ENCODE measurements around the gene CDK2. TPM values are rescaled to one million over a fixed set of nuclear protein-coding genes. Genes with fewer than 3 reads are reported as not detected.
"Not testable (repeated sequence)": the region's sequence is repeated elsewhere in the genome, so short reads cannot be mapped to it uniquely, and the experiment has no call there.

Gene CDK2
- total RNA-seq (100 to 1,000 TPM in 1 of 5 donors, 10 to 100 TPM in 3, 1 to 10 TPM in 1; 4.1 to 124 (median 12.3) TPM), polyA plus RNA-seq (10 to 100 TPM; 12.5 to 18.4 (median 17.5) TPM)
- long read RNA-seq, donor 1: 0 reads
- long read RNA-seq, donor 2, partial matches to known transcripts: 0 of 3 reads
- long read RNA-seq, donor 2, other reads (novel, unspliced or antisense): 0 of 3 reads
- long read RNA-seq, donor 3, partial matches to known transcripts: 0 of 3 reads
- long read RNA-seq, donor 3, other reads (novel, unspliced or antisense): 0 of 3 reads
- long read RNA-seq, donor 4, partial matches to known transcripts: 0 of 1 reads
- long read RNA-seq, donor 4, other reads (novel, unspliced or antisense): 0 of 1 reads
- long read RNA-seq, donor 5, transcript CDK2-201 (7 exons, 2,296 nt): major isoform, 6 of 20 reads
- long read RNA-seq, donor 5, partial matches to known transcripts: 11 of 20 reads
- long read RNA-seq, donor 5, other reads (novel, unspliced or antisense): 0 of 20 reads
- long read RNA-seq, donor 6, transcript CDK2-201 (7 exons, 2,296 nt): major isoform, 13 of 17 reads
- long read RNA-seq, donor 6, partial matches to known transcripts: 0 of 17 reads
- long read RNA-seq, donor 6, other reads (novel, unspliced or antisense): 0 of 17 reads
- long read RNA-seq, donor 7, transcript CDK2-201 (7 exons, 2,296 nt): major isoform, 7 of 7 reads
- long read RNA-seq, donor 7, partial matches to known transcripts: 0 of 7 reads
- long read RNA-seq, donor 7, other reads (novel, unspliced or antisense): 0 of 7 reads
- long read RNA-seq, donor 8, transcript CDK2-201 (7 exons, 2,296 nt): major isoform, 5 of 40 reads
- long read RNA-seq, donor 8, partial matches to known transcripts: 32 of 40 reads
- long read RNA-seq, donor 8, other reads (novel, unspliced or antisense): 0 of 40 reads
- long read RNA-seq, donor 9, transcript CDK2-201 (7 exons, 2,296 nt): major isoform, 5 of 5 reads
- long read RNA-seq, donor 9, partial matches to known transcripts: 0 of 5 reads
- long read RNA-seq, donor 9, other reads (novel, unspliced or antisense): 0 of 5 reads
- long read RNA-seq, donor 10, partial matches to known transcripts: 0 of 3 reads
- long read RNA-seq, donor 10, other reads (novel, unspliced or antisense): 0 of 3 reads

GRCh38 chr12:55966408-55967281, at the start of gene CDK2:
Gene CDK2 (plus strand): TSS chr12:55966830. CDS start chr12:55967009, 179 bp downstream.
- DNase-seq: peak; percentile 96 to 97
- peaks cover 0 to 17% (median 14%) of the 10 kb centered on the region in 4 donors for H3K36me3 ChIP-seq
- intact Hi-C loops (cut with DNase I; ENCODE audit: low total_unique reads): no loop called here
- H3K4me3 ChIP-seq: peak within 1 kb of the TSS; percentile 66 to 74 (median 74)
- peak within 1 kb of the TSS; percentile 76 to 91 (median 88) for H3K27ac ChIP-seq
- no peaks in the 10 kb centered on the region for H3K9me3 ChIP-seq
- peaks cover 14 to 34% (median 19%) of the 10 kb centered on the region in 4 donors for H3K4me1 ChIP-seq
- WGBS, 5 donors: 0 to 1% (median 0%) methylated on average over 41 to 45 of the region's 45 CpGs
- TF ChIP-seq CTCF (IDR thresholded peaks at IDR 0.05) (no peak), POLR2AphosphoS5 (IDR thresholded peaks at IDR 0.05) (peak in 2 of 3 donors; percentile 46 to 81), POLR2A (IDR thresholded peaks at IDR 0.05) (peak in 1 of 4 donors; percentile 63)
- H3K27me3 ChIP-seq: no peaks in the 10 kb centered on the region

DNA sequence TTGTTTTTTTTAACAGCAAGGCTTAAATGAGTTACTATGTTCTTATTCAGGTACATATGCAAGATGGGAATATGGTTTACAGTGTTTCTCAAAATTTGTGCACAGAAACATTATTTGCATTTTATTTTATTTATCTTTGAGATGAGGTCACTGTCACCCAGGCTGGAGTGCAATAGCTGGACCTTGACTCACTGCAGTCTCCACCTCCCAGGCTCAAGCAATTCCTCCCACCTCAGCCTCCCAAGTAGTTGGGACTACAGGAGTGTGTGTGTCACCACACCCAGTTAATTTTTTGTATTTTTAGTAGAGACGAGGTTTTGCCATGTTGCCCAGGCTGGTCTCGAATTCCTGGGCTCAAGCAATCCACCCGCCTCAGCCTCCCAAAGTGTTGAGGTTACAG, 47.6 kb upstream of the CDK2 start:
- intact Hi-C loops (cut with DNase I; ENCODE audit: low total_unique reads); H3K4me3 ChIP-seq; H3K27ac ChIP-seq; H3K9me3 ChIP-seq; DNase-seq; H3K27me3 ChIP-seq: not testable (repeated sequence)
- WGBS, 5 donors: 82 to 92% (median 87%) methylated on average over 3 of the region's 3 CpGs
- H3K4me1 ChIP-seq: peaks cover 4 to 45% (median 20%) of the 10 kb centered on the region in 4 donors
- peaks cover 0 to 35% (median 24%) of the 10 kb centered on the region in 4 donors for H3K36me3 ChIP-seq

DNA sequence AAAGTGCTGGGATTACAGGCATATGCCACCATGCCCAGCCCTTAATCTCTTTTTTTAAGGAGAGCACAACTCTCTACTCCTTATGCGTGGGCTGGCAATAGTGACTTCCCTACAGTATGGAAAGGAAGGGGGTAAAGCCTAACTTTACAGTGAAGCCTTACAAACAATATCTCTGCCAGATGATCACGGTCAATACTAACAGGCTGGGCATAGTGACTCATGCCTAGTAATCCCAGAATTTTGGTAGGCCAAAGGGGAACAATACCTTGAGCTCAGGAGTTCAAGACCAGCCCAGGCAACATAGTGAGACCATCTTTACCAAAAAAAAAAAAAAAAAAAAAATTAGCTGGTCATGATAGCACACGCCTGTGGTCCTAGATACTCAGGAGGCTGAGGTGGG, 44.5 kb upstream of the CDK2 start:
- H3K36me3 ChIP-seq: peaks cover 0 to 22% (median 18%) of the 10 kb centered on the region in 4 donors
- no peaks in the 10 kb centered on the region for H3K9me3 ChIP-seq
- H3K4me1 ChIP-seq: peaks cover 9 to 54% (median 33%) of the 10 kb centered on the region in 4 donors
- intact Hi-C loops (cut with DNase I; ENCODE audit: low total_unique reads): loop anchor here (5.0 kb wide), 1 partner anchor 90 kb away; no protein-coding TSS in a partner anchor
- no peak for DNase-seq
- H3K27ac ChIP-seq: no peak overlapping the region
- no peak overlapping the region for H3K4me3 ChIP-seq
- no peaks in the 10 kb centered on the region for H3K27me3 ChIP-seq
- WGBS, 5 donors: 84 to 95% (median 93%) methylated on average over 3 of the region's 3 CpGs
- no peak for TF ChIP-seq CTCF (IDR thresholded peaks at IDR 0.05)
- no peak for TF ChIP-seq EP300 (IDR thresholded peaks at IDR 0.05)
- TF ChIP-seq POLR2A (IDR thresholded peaks at IDR 0.05): no peak
- no peak for TF ChIP-seq POLR2AphosphoS5 (IDR thresholded peaks at IDR 0.05)

- H3K4me1 ChIP-seq: peaks cover 15 to 62% (median 41%) of the 10 kb centered on the region in 4 donors
- not testable (repeated sequence) for H3K9me3 ChIP-seq, DNase-seq
Measured at GRCh38 chr12:55923648-55924047, 43.0 kb upstream of the CDK2 start.

More at GRCh38 chr12:55923648-55924047, 43.0 kb upstream of the CDK2 start:
- H3K4me3 ChIP-seq, H3K27ac ChIP-seq, H3K27me3 ChIP-seq: not testable (repeated sequence)
- intact Hi-C loops (cut with DNase I; ENCODE audit: low total_unique reads): loop anchor here (5.0 kb wide), 1 partner anchor 91 kb away; no protein-coding TSS in a partner anchor
- WGBS, 5 donors: 90 to 97% (median 94%) methylated on average over 9 of the region's 9 CpGs
- H3K36me3 ChIP-seq: peaks cover 0 to 21% (median 17%) of the 10 kb centered on the region in 4 donors

Measured in stomach (tissue), 19 donors.